Mucosa of gallbladder (tissue), 1 donor: ENCODE data around the gene BMAL1. TPM values are rescaled to one million over a fixed set of nuclear protein-coding genes. Genes with fewer than 3 reads are reported as not detected.
"Not testable (repeated sequence)": the region's sequence is repeated elsewhere in the genome, so short reads cannot be mapped to it uniquely, and the experiment has no call there.

ENCODE experiments used
- DNase-seq: peaks from one replicate; pipeline ENCODE4 v3.0.0-alpha.2; 2020; ENCODE audit warnings: low spot score
- total RNA-seq: library from RNA; stranded (reverse); gene quantifications from one replicate; pipeline ENCODE4 v1.2.1, GENCODE V29; 2021
- donor health status: DM: no; HTN: no; CAD: no.

Gene BMAL1
- total RNA-seq, 1 donor from 2014 or later = 21.2 TPM

- no peak for DNase-seq
Observed at GRCh38 chr11:13382751-13383150, 105.2 kb downstream of the BMAL1 start.

- no peak for DNase-seq
Observed at GRCh38 chr11:13384908-13385640, 107.5 kb downstream of the BMAL1 start.

GRCh38 chr11:13386567-13386966 lies 109.0 kb downstream of the BMAL1 start:
- DNase-seq = no peak

GRCh38 chr11:13388741-13389140 lies 111.2 kb downstream of the BMAL1 start:
- DNase-seq = no peak

GRCh38 chr11:13391217-13391616 lies 113.6 kb downstream of the BMAL1 start:
- DNase-seq = no peak

GRCh38 chr11:13398335-13398734 lies 120.7 kb downstream of the BMAL1 start:
- DNase-seq = not testable (repeated sequence)

- DNase-seq = no peak
Observed at GRCh38 chr11:13405220-13405619, 127.6 kb downstream of the BMAL1 start.

- DNase-seq = no peak
Observed at GRCh38 chr11:13415201-13415600, 137.6 kb downstream of the BMAL1 start.

GRCh38 chr11:13421561-13421960 lies 144.0 kb downstream of the BMAL1 start:
- no peak for DNase-seq

- DNase-seq = no peak
Observed at GRCh38 chr11:13423372-13423771, 145.8 kb downstream of the BMAL1 start.

- DNase-seq = no peak
Observed at GRCh38 chr11:13427440-13427839, 149.8 kb downstream of the BMAL1 start.

GRCh38 chr11:13429288-13429687 lies 151.7 kb downstream of the BMAL1 start:
- DNase-seq = no peak

GRCh38 chr11:13429836-13430235 lies 152.2 kb downstream of the BMAL1 start:
- DNase-seq = no peak

- DNase-seq = no peak
Observed at GRCh38 chr11:13433437-13433836, 155.8 kb downstream of the BMAL1 start.

- DNase-seq = no peak
Observed at GRCh38 chr11:13434247-13435205, 156.9 kb downstream of the BMAL1 start.

- DNase-seq = not testable (repeated sequence)
Observed at GRCh38 chr11:13436836-13437235, 159.2 kb downstream of the BMAL1 start.

Other genes with a start within 250 kb of the BMAL1 start
- gene BTBD10, start 185.4 kb downstream of the BMAL1 start, total RNA-seq = 24.6 TPM
- gene PTH, start 218.2 kb downstream of the BMAL1 start, total RNA-seq = not detected